ENCODE results near the gene PNMA8A. TPM values are rescaled to one million over a fixed set of nuclear protein-coding genes. Genes with fewer than 3 reads are reported as not detected.

PNMA8A gene
- total RNA-seq, 4 donors from 2014 or later: 8.9 to 33.8 (median 19.5) TPM

DNA sequence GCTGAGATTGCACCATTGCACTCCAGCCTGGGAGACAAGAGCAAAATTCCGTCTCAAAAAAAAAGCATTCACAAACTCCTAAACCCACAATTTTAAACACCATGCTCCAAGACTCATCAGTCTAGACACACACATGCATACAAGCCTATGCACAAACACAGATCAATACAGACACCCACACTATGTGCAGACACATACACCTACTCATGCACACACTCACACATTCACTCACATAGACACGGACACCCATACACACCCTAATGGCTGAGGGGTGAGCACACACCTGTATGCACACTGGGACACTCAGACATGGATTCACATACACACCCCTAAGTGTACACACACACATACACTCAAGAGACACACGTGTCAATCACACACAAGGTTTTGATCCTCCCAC is 15.0 kb upstream of the PNMA8A start:
- Histone ChIP-seq H3K27ac (no peak overlapping the region), H3K27me3 (peaks cover 12% of the 10 kb centered on the region), H3K36me3 (no peaks in the 10 kb centered on the region), H3K9me3 (no peaks in the 10 kb centered on the region), H3K4me3 (replicated peaks in 1 of 3) (no peak overlapping the region), H3K4me1 (peaks cover 14 to 24% of the 10 kb centered on the region in 2 donors)
- TF ChIP-seq, protein P1, sequence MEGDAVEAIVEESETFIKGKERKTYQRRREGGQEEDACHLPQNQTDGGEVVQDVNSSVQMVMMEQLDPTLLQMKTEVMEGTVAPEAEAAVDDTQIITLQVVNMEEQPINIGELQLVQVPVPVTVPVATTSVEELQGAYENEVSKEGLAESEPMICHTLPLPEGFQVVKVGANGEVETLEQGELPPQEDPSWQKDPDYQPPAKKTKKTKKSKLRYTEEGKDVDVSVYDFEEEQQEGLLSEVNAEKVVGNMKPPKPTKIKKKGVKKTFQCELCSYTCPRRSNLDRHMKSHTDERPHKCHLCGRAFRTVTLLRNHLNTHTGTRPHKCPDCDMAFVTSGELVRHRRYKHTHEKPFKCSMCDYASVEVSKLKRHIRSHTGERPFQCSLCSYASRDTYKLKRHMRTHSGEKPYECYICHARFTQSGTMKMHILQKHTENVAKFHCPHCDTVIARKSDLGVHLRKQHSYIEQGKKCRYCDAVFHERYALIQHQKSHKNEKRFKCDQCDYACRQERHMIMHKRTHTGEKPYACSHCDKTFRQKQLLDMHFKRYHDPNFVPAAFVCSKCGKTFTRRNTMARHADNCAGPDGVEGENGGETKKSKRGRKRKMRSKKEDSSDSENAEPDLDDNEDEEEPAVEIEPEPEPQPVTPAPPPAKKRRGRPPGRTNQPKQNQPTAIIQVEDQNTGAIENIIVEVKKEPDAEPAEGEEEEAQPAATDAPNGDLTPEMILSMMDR (IDR thresholded peaks at IDR 0.05): no peak
- TF ChIP-seq POLR2A (IDR thresholded peaks at IDR 0.05): no peak
- intact Hi-C loops (cut with DNase I): loop anchor here (2.0 to 10.0 kb wide), 2 partner anchors 84 to 202 kb away; no protein-coding TSS in a partner anchor
- no peak for DNase-seq
- 91 to 97% methylated on average over 3 of the region's 3 CpGs for WGBS, 2 donors

DNA sequence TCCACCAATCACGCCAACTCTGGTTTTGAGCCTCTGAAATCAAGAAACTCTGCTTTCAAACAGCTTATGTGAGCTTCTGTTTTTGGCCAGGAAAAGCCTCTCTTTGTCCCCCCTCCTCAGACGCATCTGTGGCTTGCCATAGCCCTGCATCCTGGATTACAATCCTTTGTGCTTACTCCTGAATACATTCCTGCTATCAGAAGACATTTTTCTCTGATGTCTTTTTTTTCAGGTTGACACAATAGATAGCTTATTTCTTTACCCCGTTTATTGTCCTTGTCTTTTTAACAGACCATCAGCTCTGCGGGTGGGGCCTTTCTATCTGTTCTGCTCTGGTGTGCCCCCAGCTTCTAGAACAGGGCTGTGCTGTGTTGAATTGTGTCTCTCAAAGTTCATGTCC is 13.3 kb upstream of the PNMA8A start:
- intact Hi-C loops (cut with DNase I): loop anchor here (10.0 kb wide), 1 partner anchor 200 kb away; no protein-coding TSS in a partner anchor
- Histone ChIP-seq H3K27me3 (peaks cover 12% of the 10 kb centered on the region), H3K4me3 (replicated peaks in 1 of 3) (no peak overlapping the region), H3K4me1 (peaks cover 9 to 18% of the 10 kb centered on the region in 2 donors), H3K27ac (no peak overlapping the region), H3K9me3 (no peaks in the 10 kb centered on the region), H3K36me3 (no peaks in the 10 kb centered on the region)
- 74 to 85% methylated on average over 4 of the region's 4 CpGs for WGBS, 2 donors
- no peak for TF ChIP-seq POLR2A (IDR thresholded peaks at IDR 0.05)
- TF ChIP-seq, protein P1 (IDR thresholded peaks at IDR 0.05): no peak
- DNase-seq: no peak

DNA sequence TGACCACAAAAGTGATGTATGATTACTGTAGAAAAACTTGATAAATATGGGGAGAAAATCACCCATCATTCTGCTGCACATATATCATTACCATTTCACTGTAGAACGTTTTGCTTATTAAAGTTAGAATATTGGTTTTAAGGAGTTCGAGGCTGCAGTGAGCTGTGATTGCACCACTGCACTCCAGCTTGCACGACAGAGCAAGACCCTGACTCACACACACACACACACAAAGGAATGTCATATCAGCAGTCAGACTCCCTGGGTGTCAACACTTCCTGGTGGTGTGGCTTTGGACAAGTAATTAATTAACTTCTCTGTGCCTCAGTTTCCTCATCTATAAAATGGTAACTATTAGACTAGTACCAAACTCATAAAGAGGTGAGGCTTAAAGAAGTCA is 11.3 kb upstream of the PNMA8A start:
- no peak overlapping the region for H3K27ac ChIP-seq
- DNase-seq: no peak
- H3K9me3 ChIP-seq: no peaks in the 10 kb centered on the region
- no peak overlapping the region for H3K4me3 ChIP-seq (replicated peaks in 1 of 3)
- 60 to 81% methylated on average over 3 of the region's 3 CpGs for WGBS, 2 donors
- no peak for TF ChIP-seq POLR2A (IDR thresholded peaks at IDR 0.05)
- TF ChIP-seq, protein P1 (IDR thresholded peaks at IDR 0.05): no peak
- no peaks in the 10 kb centered on the region for H3K27me3 ChIP-seq
- no peaks in the 10 kb centered on the region for H3K36me3 ChIP-seq
- peaks cover 6 to 8% of the 10 kb centered on the region in 2 donors for H3K4me1 ChIP-seq
- intact Hi-C loops (cut with DNase I): loop anchor here (10.0 kb wide), 1 partner anchor 198 kb away; no protein-coding TSS in a partner anchor

DNA sequence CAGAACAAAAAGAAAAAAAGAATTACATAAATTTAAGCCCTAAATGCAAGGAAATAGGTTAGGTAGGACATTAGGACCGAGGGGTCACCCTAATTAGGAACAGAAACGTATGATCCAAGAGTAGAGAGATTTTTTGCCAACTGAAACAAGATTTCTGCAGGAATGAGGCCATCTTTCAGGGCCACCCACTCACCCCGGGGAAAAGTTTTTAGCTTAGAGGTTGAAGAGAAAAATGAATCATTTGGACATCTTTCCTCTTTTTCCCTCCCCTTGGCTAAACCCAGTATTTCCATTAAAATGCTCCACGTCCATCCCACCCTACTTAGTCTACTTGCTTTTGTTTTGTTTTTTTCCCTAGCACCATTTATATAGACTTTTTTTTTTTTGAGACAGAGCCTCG is 10.6 kb upstream of the PNMA8A start:
- peaks cover 0 to 3% of the 10 kb centered on the region in 2 donors for H3K4me1 ChIP-seq
- TF ChIP-seq POLR2A (IDR thresholded peaks at IDR 0.05): no peak
- TF ChIP-seq, protein P1 (IDR thresholded peaks at IDR 0.05): no peak
- no peaks in the 10 kb centered on the region for H3K36me3 ChIP-seq
- WGBS, 2 donors: 65 to 69% methylated on average over 5 of the region's 5 CpGs
- H3K9me3 ChIP-seq: no peaks in the 10 kb centered on the region
- peak overlapping the region; percentile 17 to 40 (median 26) for H3K27ac ChIP-seq
- no peak for DNase-seq
- intact Hi-C loops (cut with DNase I): loop anchor here (10.0 kb wide), 1 partner anchor 197 kb away; no protein-coding TSS in a partner anchor
- no peaks in the 10 kb centered on the region for H3K27me3 ChIP-seq
- H3K4me3 ChIP-seq (replicated peaks in 1 of 3): no peak overlapping the region

DNA sequence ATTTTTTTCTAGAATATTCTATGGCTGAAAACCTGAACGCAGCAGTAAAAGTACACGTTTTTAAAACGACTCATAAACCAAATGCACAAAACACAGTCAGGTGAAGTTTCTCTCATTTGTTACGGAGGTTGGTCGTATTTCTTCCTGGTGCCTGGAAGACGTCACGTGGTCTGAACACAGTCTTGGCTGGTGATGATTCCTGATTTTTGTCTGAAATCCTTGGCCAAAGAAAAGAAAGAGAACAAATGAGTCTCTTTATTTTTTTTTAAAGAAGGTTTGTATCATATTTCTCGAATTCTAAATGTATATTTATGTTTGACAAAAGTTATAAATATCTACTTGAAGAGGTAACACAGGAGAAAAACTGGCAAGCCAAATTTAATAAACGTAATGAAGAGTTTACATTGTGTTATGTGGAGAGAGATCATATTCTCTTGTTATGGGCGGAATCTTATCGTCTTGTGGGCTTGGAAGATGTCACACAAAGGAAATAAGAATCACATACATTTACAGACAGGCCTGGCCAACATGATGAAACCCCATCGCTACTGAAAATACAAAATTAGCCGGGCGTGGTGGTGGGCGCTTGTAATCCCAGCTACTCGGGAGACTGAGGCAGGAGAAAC is 10.0 kb upstream of the PNMA8A start:
- Histone ChIP-seq H3K27me3 (no peaks in the 10 kb centered on the region), H3K4me3 (replicated peaks in 1 of 3) (no peak overlapping the region), H3K4me1 (peaks cover 0 to 3% of the 10 kb centered on the region in 2 donors), H3K27ac (peak overlapping the region; percentile 17 to 40 (median 26)), H3K9me3 (no peaks in the 10 kb centered on the region), H3K36me3 (no peaks in the 10 kb centered on the region)
- 72 to 74% methylated on average over 16 of the region's 16 CpGs for WGBS, 2 donors
- TF ChIP-seq POLR2A (IDR thresholded peaks at IDR 0.05): no peak
- TF ChIP-seq, protein P1 (IDR thresholded peaks at IDR 0.05): no peak
- no peak for DNase-seq
- intact Hi-C loops (cut with DNase I): loop anchor here (10.0 kb wide), 1 partner anchor 197 kb away; no protein-coding TSS in a partner anchor

Measured in thyroid gland (tissue), 4 donors.